IMR-90 (cell line): ENCODE results near the gene TTC24.

ENCODE experiments used
- BHLHE40 ChIP-seq: fragments of 150-350 bp; IDR thresholded peaks from 2 replicates; pipeline ENCODE4 v1.6.1; 2016; ENCODE audit warnings: mild to moderate bottlenecking, low read depth, low read length
- CTCF ChIP-seq: conservative IDR thresholded peaks from 2 replicates; pipeline ENCODE4 v1.5.1; 2012; ENCODE audit warnings: mild to moderate bottlenecking, low read depth, low read length, improper control_type of control experiment
- NFE2L2 ChIP-seq: fragments of 150-350 bp; IDR thresholded peaks from 2 replicates; pipeline ENCODE4 v1.6.1; 2016; ENCODE audit warnings: low read depth, mild to moderate bottlenecking, low read length
- RAD21 ChIP-seq: IDR thresholded peaks from 2 replicates; pipeline ENCODE4 v1.6.1; 2012; ENCODE audit warnings: low read length, improper control_type of control experiment
- USF2 ChIP-seq: fragments of 150-350 bp; IDR thresholded peaks from 2 replicates; pipeline ENCODE4 v1.6.1; 2017; ENCODE audit warnings: mild to moderate bottlenecking, antibody characterized with exemption, low read length, low read depth

GRCh38 chr1:156572663-156573018, 6.9 kb upstream of the TTC24 start:
- no peak for TF ChIP-seq CTCF
- TF ChIP-seq BHLHE40 = no peak
- no peak for TF ChIP-seq RAD21
- TF ChIP-seq USF2 = no peak
- no peak for TF ChIP-seq NFE2L2
